ENCODE results near the gene CDV3.

DNA sequence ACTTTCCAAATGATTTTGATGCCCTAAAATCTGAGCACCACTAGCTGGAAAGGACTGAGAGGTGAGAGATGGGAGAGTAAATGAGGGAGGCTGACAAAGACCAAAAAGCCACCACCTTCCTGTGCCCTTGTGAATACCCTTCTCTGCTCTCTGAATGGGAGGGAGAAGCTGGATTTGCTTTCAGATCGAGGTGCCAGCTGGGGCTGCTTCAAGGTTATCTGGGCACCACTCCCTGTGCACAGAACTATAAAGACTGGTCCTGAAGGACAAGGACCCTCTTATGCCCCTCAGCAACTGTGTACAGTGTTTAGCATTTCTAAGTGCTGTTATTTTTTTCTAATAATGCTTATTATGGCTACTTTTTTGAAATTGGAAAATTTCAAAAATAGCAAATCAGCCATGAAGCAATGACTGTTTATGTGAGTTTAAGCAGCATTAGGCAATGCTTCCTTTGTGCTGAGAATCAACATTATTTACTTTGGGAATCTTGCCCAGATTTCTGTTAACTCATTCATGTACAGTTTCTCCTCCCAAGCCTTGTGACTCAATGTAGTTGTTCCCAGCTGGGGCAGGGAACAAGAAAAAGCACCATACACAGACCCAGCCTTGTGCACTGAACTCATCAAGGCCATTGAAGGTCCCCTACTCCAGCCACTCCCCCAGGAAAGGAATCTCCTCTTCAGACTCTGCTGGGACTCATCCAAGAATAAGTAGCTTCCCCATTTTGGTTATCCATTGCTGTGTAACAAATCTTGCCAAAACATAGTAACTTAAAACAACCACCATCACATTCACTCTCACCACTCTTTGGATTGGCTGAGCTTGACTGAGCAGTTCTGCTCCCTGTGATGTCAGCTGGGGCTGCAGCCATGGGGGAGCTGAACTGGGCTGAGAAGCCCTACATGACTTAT is 37.3 kb upstream of the CDV3 start:
- no peak for TF ChIP-seq GATA3 (IDR thresholded peaks at IDR 0.05; ENCODE audit: low read depth, low read length)
- no peak for TF ChIP-seq GATA2 (IDR thresholded peaks at IDR 0.05; ENCODE audit: low read depth, low read length)
